ENCODE results near the gene NMD3.
A peak's percentile ranks its signal among the peaks of the same experiment; 100 is the strongest.

NMD3 gene

DNA sequence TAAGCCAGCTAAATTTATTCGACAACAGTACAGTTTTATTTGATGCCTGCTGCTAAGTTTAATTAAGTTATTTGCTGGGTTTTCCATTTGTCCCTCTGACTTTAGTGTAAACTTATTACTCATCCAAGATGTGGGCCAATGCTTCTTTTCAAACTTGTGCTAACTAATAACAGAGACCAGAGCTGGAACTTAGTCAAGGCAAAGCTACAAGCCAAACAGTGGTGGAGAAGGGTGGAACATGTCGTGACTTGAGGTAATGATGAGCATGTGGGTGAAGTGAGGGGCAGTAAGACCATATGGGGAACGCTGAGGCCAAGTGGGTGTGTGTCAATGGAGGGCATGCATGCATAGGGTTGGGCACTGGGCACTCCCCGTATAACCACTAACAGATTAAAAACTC lies 63.9 kb downstream of the NMD3 start:
- DNase-seq (ENCODE audit: low read depth), result no peak

DNA sequence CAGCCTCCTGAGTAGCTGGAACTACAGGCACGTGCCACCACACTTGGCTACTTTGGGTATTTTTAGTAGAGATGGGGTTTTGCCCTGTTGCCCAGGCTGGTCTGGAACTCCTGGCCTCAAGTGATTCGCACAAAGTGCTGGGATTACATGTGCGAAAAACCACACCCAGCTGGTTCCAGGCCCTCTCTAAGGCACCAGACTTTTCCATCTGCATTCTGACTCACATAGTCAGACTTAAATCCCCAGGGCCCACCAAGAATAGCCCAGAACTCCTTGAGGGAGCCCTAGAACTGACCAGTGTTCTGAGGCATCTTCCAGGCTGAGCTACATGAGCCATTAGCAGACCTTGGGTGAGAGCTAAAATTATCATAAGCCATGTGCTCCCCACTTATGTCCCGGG lies 68.1 kb downstream of the NMD3 start:
- no peak for DNase-seq (ENCODE audit: low read depth)

DNA sequence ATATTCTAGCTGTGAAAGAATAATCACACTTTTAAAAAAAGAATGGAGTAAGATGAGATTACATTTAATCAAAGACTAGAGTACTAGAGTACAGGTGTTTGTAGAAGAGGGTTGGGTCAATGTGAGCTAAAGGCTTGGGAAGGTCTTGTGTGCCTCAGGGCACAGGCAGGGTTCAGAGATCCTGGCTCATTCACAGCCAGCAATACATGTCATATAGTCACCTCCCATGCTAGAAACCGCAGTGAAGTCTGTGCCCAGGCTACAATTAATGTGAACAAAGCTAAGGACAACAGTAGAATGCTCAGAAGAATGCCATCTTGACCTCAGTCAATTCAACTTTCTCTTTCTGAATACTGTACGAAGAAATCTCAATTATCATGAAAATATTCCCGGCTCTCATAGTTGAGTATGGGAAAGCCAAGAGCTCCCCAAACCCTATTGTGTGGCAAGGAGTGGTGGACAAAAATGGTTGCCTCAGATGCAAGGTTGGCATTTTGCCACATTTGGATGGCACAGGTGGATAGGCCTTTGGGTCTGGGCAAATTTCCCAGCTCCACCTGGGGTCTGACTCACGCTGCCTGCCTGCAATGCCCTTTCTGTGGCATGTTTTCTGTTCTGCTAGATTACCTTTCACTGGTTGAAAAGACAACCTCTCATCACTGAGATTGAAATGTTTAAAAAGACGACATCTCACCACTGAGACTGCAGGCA lies 70.2 kb downstream of the NMD3 start:
- no peak for DNase-seq (ENCODE audit: low read depth)

DNA sequence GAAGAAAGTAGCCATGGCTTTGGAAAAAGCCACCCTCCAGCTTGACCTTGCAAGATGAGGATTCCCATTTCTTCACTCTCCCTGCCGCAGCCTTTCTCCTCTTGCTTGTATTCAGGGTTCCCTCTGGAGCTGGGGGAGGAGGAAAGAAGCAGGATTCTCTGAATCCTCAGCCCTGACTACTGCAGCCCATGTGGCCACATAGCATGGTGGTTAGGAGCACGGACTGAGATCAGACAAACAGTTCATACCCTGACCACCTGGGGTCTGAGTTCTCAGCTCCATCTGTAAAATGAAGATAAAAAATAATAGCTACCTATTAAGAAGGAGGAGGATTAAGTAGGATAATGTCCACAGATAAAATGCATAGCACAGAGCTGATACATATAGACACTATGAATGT lies 72.3 kb downstream of the NMD3 start:
- DNase-seq (ENCODE audit: low read depth), result no peak

DNA sequence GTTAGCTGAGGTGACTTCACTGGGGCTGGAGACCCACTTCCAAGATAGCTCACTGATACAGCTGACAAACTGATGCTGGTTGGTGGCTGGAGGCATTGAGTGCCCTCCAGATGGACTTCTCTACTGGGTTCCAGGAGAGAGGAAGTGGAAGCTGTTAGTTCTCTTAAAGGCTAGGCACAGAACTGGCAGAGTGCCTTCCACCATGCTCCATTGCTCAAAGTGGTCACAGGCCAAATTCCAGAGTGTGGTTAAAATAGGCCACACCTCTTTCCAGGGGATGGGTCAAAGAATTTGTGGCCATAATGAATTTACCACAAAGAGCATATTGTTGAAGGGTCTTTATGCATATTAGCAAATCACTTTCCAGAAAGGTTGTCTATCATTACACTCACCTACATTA lies 74.2 kb downstream of the NMD3 start:
- DNase-seq (ENCODE audit: low read depth), result peak; percentile 15

DNA sequence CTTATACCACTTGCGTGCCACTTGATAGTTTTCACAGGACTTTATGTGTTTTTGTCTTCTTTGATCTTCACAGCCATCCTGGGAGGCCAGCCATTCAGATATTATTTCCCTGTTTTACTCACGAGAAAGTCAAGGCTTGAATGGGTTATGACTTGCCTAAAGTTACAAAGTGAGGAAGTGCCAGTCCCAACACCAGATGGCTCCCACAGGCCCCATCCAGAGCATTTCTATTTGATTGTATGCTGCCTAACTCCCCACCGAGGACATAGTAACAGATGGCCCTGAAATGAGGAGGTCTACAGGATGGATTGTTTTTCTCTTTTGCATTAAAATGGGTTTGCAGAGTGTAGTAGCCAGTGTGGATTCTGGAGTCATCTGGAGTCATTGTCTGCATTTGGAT lies 75.7 kb downstream of the NMD3 start:
- DNase-seq (ENCODE audit: low read depth), result no peak

All from amniotic epithelial cell (primary cell).